Kidney (tissue), 14 donors: ENCODE measurements around the gene SH3RF3. TPM values are rescaled to one million over a fixed set of nuclear protein-coding genes. Genes with fewer than 3 reads are reported as not detected.
A peak's percentile ranks its signal among the peaks of the same experiment; 100 is the strongest.

Source experiments
- DNase-seq, 5 donors: peaks; one replicate each; pipeline ENCODE4 v3.0.0-alpha.2; 2013 to 2020
- FAIRE-seq: peaks from 2 replicates; lab custom pipeline; 2012; peaks lifted over from hg19 to GRCh38; lab: Jason Lieb, UNC
- H3K27ac ChIP-seq, 2 donors: one replicate each; pipeline ENCODE4 v1.7.0; 2013; ENCODE audit warnings: low read depth in 2 of 2, low read length in 2 of 2, inconsistent platforms in 1 of 2
- H3K27me3 ChIP-seq: one replicate; pipeline ENCODE4 v1.7.1; 2013; ENCODE audit warnings: low read length, inconsistent platforms; ENCODE audit not compliant: control insufficient read depth, insufficient read depth
- H3K36me3 ChIP-seq, 3 donors: one replicate each; pipeline versions ENCODE4 v1.7.0 to v1.7.1; 2013; ENCODE audit warnings: low read length in 3 of 3, control low read depth in 1 of 3, inconsistent platforms in 1 of 3; ENCODE audit not compliant: insufficient read depth in 3 of 3, control insufficient read depth in 2 of 3
- H3K4me1 ChIP-seq, 3 donors: one replicate each; pipeline versions ENCODE4 v1.7.0 to v1.7.1; 2013; ENCODE audit warnings: low read length in 3 of 3, inconsistent platforms in 1 of 3, low read depth in 1 of 3; ENCODE audit not compliant: control insufficient read depth in 2 of 3, insufficient read depth in 2 of 3
- H3K4me3 ChIP-seq, 3 donors: one replicate each; pipeline versions ENCODE4 v1.7.0 to v1.8.1; 2013; ENCODE audit warnings: low read length in 3 of 3, control low read depth in 1 of 3, inconsistent platforms in 1 of 3
- H3K9ac ChIP-seq, 3 donors: one replicate each; pipeline versions ENCODE4 v1.7.0 to v1.7.1; 2013; ENCODE audit warnings: low read length in 3 of 3, control low read depth in 1 of 3, inconsistent platforms in 1 of 3
- H3K9me3 ChIP-seq, 3 donors: one replicate each; pipeline versions ENCODE4 v1.7.0 to v1.7.1; 2013; ENCODE audit warnings: low read length in 3 of 3, control low read depth in 1 of 3, inconsistent platforms in 1 of 3; ENCODE audit not compliant: control insufficient read depth in 2 of 3, insufficient read depth in 1 of 3
- intact Hi-C: fragments of 100-400 bp; cut with DNase I; formaldehyde crosslinking; loops from one replicate; pipeline ENCODE4 v1.11.1; 2022
- polyA plus RNA-seq: library from polyadenylated mRNA; stranded (reverse); fragments of 350-450 nt; fragmentation: Illumina TruSeq; extraction: RNeasy Lipid Tissue Mini Kit (QIAGEN cat#74804); gene quantifications from one replicate; pipeline ENCODE4 v1.2.3, GENCODE V29; 2014; ENCODE audit warnings: low read depth, low replicate concordance; ENCODE audit not compliant: insufficient read depth
- total RNA-seq: library from RNA; stranded (reverse); fragmentation: NEBNext Ultra II Directional; extraction: Animal tissue kit (Norgen Biotek cat#: 25700); gene quantifications from one replicate; pipeline ENCODE4 v1.2.1, GENCODE V29; 2021
- TF ChIP-seq, protein P1 (sequence below): IDR thresholded peaks from 3 replicates; pipeline ENCODE4 v1.5.1; 2012; ENCODE audit warnings: mild to moderate bottlenecking, moderate library complexity, borderline replicate concordance; ENCODE audit not compliant: insufficient read depth; ENCODE audit errors: extremely low read depth
- donor health status: control.
- donor health status: control.
- donor health status: control.
- donor health status: control.
- donor health status: control.
- donor health status: DM: yes; HTN: yes; CAD: no.
- donor health status: Normal renal cell carcinoma (clear cell type).

Gene SH3RF3
- total and polyA plus RNA-seq, 2 donors from 2014 or later = 1.7 to 10.7 TPM

DNA sequence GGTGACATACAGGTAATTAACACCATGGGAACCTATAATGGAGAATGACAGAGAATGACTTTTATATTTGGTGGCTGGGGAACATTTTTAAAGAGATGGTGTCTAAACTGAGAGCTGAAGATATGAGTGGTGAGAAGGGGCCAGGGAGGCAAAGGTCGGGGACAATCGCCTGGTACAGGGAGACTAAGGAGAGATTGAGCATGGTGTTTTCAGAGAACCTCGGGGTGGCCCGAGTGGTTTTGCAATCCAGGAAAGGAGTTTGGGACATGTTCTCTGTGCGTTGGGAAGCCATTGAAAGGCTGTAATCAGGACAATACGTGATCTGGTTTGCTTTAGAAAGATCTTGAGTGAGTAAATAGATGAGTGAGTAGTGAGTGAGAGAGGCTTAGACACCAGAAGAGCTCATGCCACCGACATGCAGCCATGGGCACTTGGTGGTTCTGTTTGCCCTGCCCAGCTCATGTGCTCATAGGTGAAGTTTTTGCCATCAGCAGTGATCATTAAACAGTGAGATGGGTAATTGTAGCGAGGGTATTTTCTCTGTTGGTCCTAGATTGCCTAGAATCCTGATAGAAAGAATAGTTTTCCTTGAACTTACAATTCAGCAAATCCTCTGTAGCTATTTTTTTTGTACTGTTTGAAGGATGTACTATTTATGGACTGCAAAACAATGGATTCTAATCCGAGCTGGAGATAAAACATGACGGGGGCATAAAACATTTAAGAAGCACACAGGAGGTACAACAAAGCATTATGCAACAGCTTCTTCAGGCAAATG, 114.7 kb downstream of the SH3RF3 start:
- H3K9me3 ChIP-seq = no peaks in the 10 kb centered on the region
- no peak for FAIRE-seq
- H3K4me1 ChIP-seq = peaks cover 0 to 24% (median 0%) of the 10 kb centered on the region in 3 donors

DNA sequence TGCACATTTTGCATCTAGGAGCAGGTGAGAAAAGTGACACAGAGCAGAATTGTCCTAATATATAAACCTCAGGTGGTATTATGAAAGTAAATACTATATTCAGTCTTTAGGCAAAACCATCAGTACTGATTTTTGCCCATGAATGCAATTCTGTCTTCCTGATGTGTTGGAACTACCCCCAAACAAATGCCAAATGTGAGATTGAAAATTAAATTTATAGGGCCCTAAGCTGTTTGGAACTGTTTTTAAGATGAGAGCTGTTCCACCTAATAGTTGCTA, 115.2 kb downstream of the SH3RF3 start:
- Histone ChIP-seq H3K36me3 (no peaks in the 10 kb centered on the region), H3K4me1 (peaks cover 0 to 22% (median 0%) of the 10 kb centered on the region in 3 donors), H3K9me3 (no peaks in the 10 kb centered on the region), H3K27ac (no peak overlapping the region), H3K9ac (no peak overlapping the region), H3K27me3 (no peaks in the 10 kb centered on the region), H3K4me3 (no peak overlapping the region)
- FAIRE-seq = no peak
- no peak for DNase-seq
- intact Hi-C loops = no loop called here
- TF ChIP-seq, protein P1, sequence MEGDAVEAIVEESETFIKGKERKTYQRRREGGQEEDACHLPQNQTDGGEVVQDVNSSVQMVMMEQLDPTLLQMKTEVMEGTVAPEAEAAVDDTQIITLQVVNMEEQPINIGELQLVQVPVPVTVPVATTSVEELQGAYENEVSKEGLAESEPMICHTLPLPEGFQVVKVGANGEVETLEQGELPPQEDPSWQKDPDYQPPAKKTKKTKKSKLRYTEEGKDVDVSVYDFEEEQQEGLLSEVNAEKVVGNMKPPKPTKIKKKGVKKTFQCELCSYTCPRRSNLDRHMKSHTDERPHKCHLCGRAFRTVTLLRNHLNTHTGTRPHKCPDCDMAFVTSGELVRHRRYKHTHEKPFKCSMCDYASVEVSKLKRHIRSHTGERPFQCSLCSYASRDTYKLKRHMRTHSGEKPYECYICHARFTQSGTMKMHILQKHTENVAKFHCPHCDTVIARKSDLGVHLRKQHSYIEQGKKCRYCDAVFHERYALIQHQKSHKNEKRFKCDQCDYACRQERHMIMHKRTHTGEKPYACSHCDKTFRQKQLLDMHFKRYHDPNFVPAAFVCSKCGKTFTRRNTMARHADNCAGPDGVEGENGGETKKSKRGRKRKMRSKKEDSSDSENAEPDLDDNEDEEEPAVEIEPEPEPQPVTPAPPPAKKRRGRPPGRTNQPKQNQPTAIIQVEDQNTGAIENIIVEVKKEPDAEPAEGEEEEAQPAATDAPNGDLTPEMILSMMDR = no peak

More for the DNA sequence above, 114.7 kb downstream of the SH3RF3 start:
- H3K4me3 ChIP-seq = no peak overlapping the region
- TF ChIP-seq, protein P1 = no peak
- H3K27ac ChIP-seq = peak overlapping the region; percentile 44 to 78
- no peaks in the 10 kb centered on the region for H3K27me3 ChIP-seq
- no peak overlapping the region for H3K9ac ChIP-seq
- intact Hi-C loops = no loop called here
- no peak for DNase-seq
- H3K36me3 ChIP-seq = no peaks in the 10 kb centered on the region

DNA sequence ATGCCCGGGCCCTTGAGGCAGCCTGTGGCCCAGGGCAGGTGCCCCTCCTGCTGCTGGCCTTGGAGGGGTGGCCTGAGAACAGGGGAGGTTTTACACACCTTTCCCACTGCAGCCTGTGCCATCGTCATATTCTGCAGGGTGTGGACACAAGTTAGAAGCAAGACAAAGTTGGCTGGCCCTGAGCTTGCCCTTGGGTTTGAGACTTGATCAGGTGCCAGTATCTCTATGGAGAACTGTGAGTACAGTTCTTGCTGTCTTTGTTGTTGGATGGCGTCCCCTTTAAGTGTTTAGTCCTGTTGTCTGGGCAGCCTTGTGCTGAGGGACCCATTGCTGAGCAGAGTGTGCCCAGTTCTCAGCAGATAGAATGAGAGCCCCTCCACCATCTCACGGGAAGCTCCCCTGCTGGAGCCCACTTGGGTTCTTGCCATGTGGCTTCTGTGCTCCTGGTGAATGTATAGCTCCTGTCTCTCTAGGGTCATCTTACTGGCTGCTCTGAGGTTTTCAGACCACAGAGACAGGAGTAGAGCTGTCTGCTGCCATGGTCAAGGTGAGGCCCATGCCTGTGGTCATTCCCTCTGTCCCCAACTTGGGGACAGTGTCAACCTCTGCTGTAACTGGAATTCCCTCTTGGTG, 115.9 kb downstream of the SH3RF3 start:
- DNase-seq = no peak
- peaks cover 0 to 22% (median 0%) of the 10 kb centered on the region in 3 donors for H3K4me1 ChIP-seq
- TF ChIP-seq, protein P1 = no peak

More for the DNA sequence above, 115.9 kb downstream of the SH3RF3 start:
- Histone ChIP-seq H3K36me3 (no peaks in the 10 kb centered on the region), H3K27ac (no peak overlapping the region), H3K27me3 (no peaks in the 10 kb centered on the region), H3K9ac (no peak overlapping the region), H3K9me3 (no peaks in the 10 kb centered on the region), H3K4me3 (no peak overlapping the region)
- intact Hi-C loops = no loop called here
- FAIRE-seq = no peak
